Testis (tissue), 3 donors: Measurements from ENCODE around the gene GMPR. TPM values are rescaled to one million over a fixed set of nuclear protein-coding genes. Genes with fewer than 3 reads are reported as not detected.

Source experiments
- DNase-seq: peaks from one replicate; pipeline ENCODE4 v3.0.0-alpha.2; 2019
- H3K27ac ChIP-seq, 2 donors: fragments of 200-600 bp; sonication (generic); one replicate each; pipeline ENCODE4 v1.5.1; 2019
- H3K27me3 ChIP-seq: fragments of 200-600 bp; sonication (generic); one replicate; pipeline ENCODE4 v1.5.1; 2019
- H3K36me3 ChIP-seq: fragments of 200-600 bp; sonication (generic); one replicate; pipeline ENCODE4 v1.5.1; 2017; ENCODE audit warnings: low read depth; ENCODE audit errors: missing control alignments
- H3K4me1 ChIP-seq: fragments of 200-600 bp; sonication (generic); one replicate; pipeline ENCODE4 v1.5.1; 2019
- H3K4me3 ChIP-seq, 2 donors: fragments of 200-600 bp; sonication (generic); one replicate each; pipeline ENCODE4 v1.5.1; 2017 to 2019
- H3K9me3 ChIP-seq: fragments of 200-600 bp; sonication (generic); one replicate; pipeline ENCODE4 v1.5.1; 2017
- CTCF ChIP-seq, 3 experiments: fragments of 450-650 bp in 2 of 3; fragments of 200-600 bp in 1 of 3; sonication (generic) in 1 of 3; IDR thresholded peaks; one replicate each; pipeline ENCODE4 v1.5.1; 2016 to 2019; ENCODE audit warnings: antibody characterized with exemption in 3 of 3, mild to moderate bottlenecking in 2 of 3, moderate library complexity in 1 of 3
- POLR2A ChIP-seq: fragments of 450-650 bp; IDR thresholded peaks from one replicate; pipeline ENCODE4 v1.6.1; 2017; ENCODE audit warnings: antibody characterized with exemption, mild to moderate bottlenecking, moderate library complexity
- WGBS, 2 donors: methylation state at CpG; one replicate each; pipeline ENCODE4 v1.1.5; 2018; 5-methylcytosine and 5-hydroxymethylcytosine counted together
- intact Hi-C: fragments of 100-400 bp; cut with DNase I; formaldehyde crosslinking; loops from one replicate; pipeline ENCODE4 v1.15.1; 2023; ENCODE audit warnings: low total_unique reads
- polyA plus RNA-seq: library from polyadenylated mRNA; stranded (reverse); fragments of 350-450 nt; fragmentation: Illumina TruSeq; extraction: RNeasy Lipid Tissue Mini Kit (QIAGEN cat#74804); gene quantifications from one replicate; pipeline ENCODE4 v1.2.3, GENCODE V29; 2014; ENCODE audit warnings: low read depth, low replicate concordance; ENCODE audit not compliant: insufficient read depth
- total RNA-seq, 2 donors: library from RNA; depleted of rRNA; stranded (reverse); fragments of >200 nt; gene quantifications; one replicate each; pipeline ENCODE4 v1.2.3, GENCODE V29; 2016

GMPR gene
- total and polyA plus RNA-seq, 3 donors from 2014 or later = 121 to 215 (median 164) TPM

GRCh38 chr6:16282370-16282769 is 44.0 kb downstream of the GMPR start:
- no peak for TF ChIP-seq CTCF (IDR thresholded peaks at IDR 0.05)
- no peak for TF ChIP-seq POLR2A
- intact Hi-C loops = no loop called here
- H3K9me3 ChIP-seq = no peaks in the 10 kb centered on the region
- no peaks in the 10 kb centered on the region for H3K27me3 ChIP-seq
- no peaks in the 10 kb centered on the region for H3K36me3 ChIP-seq
- no peak overlapping the region for H3K27ac ChIP-seq
- no peak for DNase-seq
- H3K4me1 ChIP-seq = peaks cover 5% of the 10 kb centered on the region
- no peak overlapping the region for H3K4me3 ChIP-seq
- 94% methylated on average over 4 of the region's 4 CpGs for WGBS, 2 donors

GRCh38 chr6:16284472-16284871 is 46.1 kb downstream of the GMPR start:
- TF ChIP-seq POLR2A (no peak), CTCF (IDR thresholded peaks at IDR 0.05) (no peak)
- no peak for DNase-seq
- 90 to 94% methylated on average over 14 of the region's 14 CpGs for WGBS, 2 donors
- Histone ChIP-seq H3K27me3 (no peaks in the 10 kb centered on the region), H3K9me3 (no peaks in the 10 kb centered on the region), H3K4me3 (no peak overlapping the region), H3K4me1 (no peaks in the 10 kb centered on the region), H3K36me3 (no peaks in the 10 kb centered on the region), H3K27ac (no peak overlapping the region)
- intact Hi-C loops = no loop called here

GRCh38 chr6:16285467-16286150 is 47.2 kb downstream of the GMPR start:
- no peak overlapping the region for H3K27ac ChIP-seq
- no peaks in the 10 kb centered on the region for H3K36me3 ChIP-seq
- TF ChIP-seq CTCF (IDR thresholded peaks at IDR 0.05) (no peak), POLR2A (no peak)
- H3K4me3 ChIP-seq = no peak overlapping the region
- no peak for DNase-seq
- no peaks in the 10 kb centered on the region for H3K9me3 ChIP-seq
- intact Hi-C loops = no loop called here
- 83% methylated on average over 11 of the region's 11 CpGs for WGBS, 2 donors
- no peaks in the 10 kb centered on the region for H3K27me3 ChIP-seq
- no peaks in the 10 kb centered on the region for H3K4me1 ChIP-seq

- Histone ChIP-seq H3K27me3 (no peaks in the 10 kb centered on the region), H3K27ac (no peak overlapping the region), H3K4me3 (no peak overlapping the region), H3K36me3 (no peaks in the 10 kb centered on the region), H3K9me3 (no peaks in the 10 kb centered on the region), H3K4me1 (no peaks in the 10 kb centered on the region)
- 49 to 57% methylated on average over 15 of the region's 15 CpGs for whole genome bisulfite sequencing, 2 donors
- TF ChIP-seq POLR2A (no peak), CTCF (IDR thresholded peaks at IDR 0.05) (peak; percentile 29 to 58 (median 38))
- intact Hi-C loops = no loop called here
- peak; percentile 66 for DNase-seq
These were observed 47.8 kb downstream of the GMPR start for GRCh38 chr6:16286151-16286522.

- TF ChIP-seq CTCF (IDR thresholded peaks at IDR 0.05) (no peak), POLR2A (no peak)
- Histone ChIP-seq H3K36me3 (no peaks in the 10 kb centered on the region), H3K27me3 (no peaks in the 10 kb centered on the region), H3K4me3 (peak overlapping the region in 1 of 2 donors; percentile 3), H3K4me1 (no peaks in the 10 kb centered on the region), H3K27ac (no peak overlapping the region), H3K9me3 (no peaks in the 10 kb centered on the region)
- no peak for DNase-seq
- 77 to 96% methylated on average over 12 to 23 of the region's 26 CpGs for WGBS, 2 donors
- intact Hi-C loops = no loop called here
These were observed 49.8 kb downstream of the GMPR start for GRCh38 chr6:16288163-16288562.
